Gastroesophageal sphincter (tissue), 4 donors: Measurements from ENCODE around the gene CSMD2. TPM values are rescaled to one million over a fixed set of nuclear protein-coding genes. Genes with fewer than 3 reads are reported as not detected.

ENCODE experiments used
- ATAC-seq: fragments of 150-250 bp; one replicate; pipeline ENCODE4 v1.9.1; 2016; ENCODE audit warnings: mild to moderate bottlenecking, moderate library complexity
- H3K27ac ChIP-seq, 4 donors: fragments of 200-600 bp; sonication (generic) in 3 of 4; 1 replicate in 3 of 4; 2 replicates in 1 of 4; pipeline ENCODE4 v1.5.1; 2016 to 2019
- H3K27me3 ChIP-seq: fragments of 200-600 bp; sonication (generic); one replicate; pipeline ENCODE4 v1.5.1; 2019
- H3K36me3 ChIP-seq, 2 donors: fragments of 200-600 bp; sonication (generic); one replicate each; pipeline ENCODE4 v1.5.1; 2019; ENCODE audit warnings: control low read depth in 1 of 2
- H3K4me1 ChIP-seq, 3 donors: fragments of 200-600 bp; sonication (generic); 1 replicate in 2 of 3; 2 replicates in 1 of 3; pipeline ENCODE4 v1.5.1; 2016 to 2019; ENCODE audit warnings: control low read depth in 2 of 3
- H3K4me3 ChIP-seq, 2 donors: fragments of 200-600 bp; sonication (generic); one replicate each; pipeline ENCODE4 v1.5.1; 2019; ENCODE audit warnings: mild to moderate bottlenecking in 1 of 2, moderate library complexity in 1 of 2
- H3K9me3 ChIP-seq, 3 donors: fragments of 200-600 bp; sonication (generic); one replicate each; pipeline ENCODE4 v1.5.1; 2017 to 2019; ENCODE audit warnings: control low read depth in 2 of 3
- EP300 ChIP-seq: sonication (generic); formaldehyde crosslinking; IDR thresholded peaks from one replicate; pipeline ENCODE4 v1.6.1; 2017; ENCODE audit warnings: antibody characterized with exemption, mild to moderate bottlenecking
- POLR2A ChIP-seq, 2 donors: fragments of 450-650 bp; IDR thresholded peaks; one replicate each; pipeline ENCODE4 v1.6.1; 2017; ENCODE audit warnings: antibody characterized with exemption in 2 of 2, mild to moderate bottlenecking in 2 of 2, moderate library complexity in 1 of 2
- POLR2AphosphoS5 ChIP-seq: sonication (generic); formaldehyde crosslinking; IDR thresholded peaks from one replicate; pipeline ENCODE4 v1.6.1; 2017; ENCODE audit warnings: antibody characterized with exemption
- WGBS, 2 donors: methylation state at CpG; one replicate each; pipeline ENCODE4 v1.1.5; 2018; ENCODE audit warnings: low coverage in 1 of 2; 5-methylcytosine and 5-hydroxymethylcytosine counted together
- total RNA-seq, 4 donors: library from RNA; depleted of rRNA; stranded (reverse); fragments of >200 nt; gene quantifications; one replicate each; pipeline ENCODE4 v1.1.0, GENCODE V29; 2016
- TF ChIP-seq, protein P1 (sequence below), 4 experiments: fragments of 200-600 bp in 2 of 4; fragments of 450-650 bp in 2 of 4; sonication (generic) in 1 of 4; IDR thresholded peaks; one replicate each; pipeline ENCODE4 v1.5.1; 2017 to 2019; ENCODE audit warnings: antibody characterized with exemption in 4 of 4, mild to moderate bottlenecking in 2 of 4, moderate library complexity in 2 of 4

Gene CSMD2
- total RNA-seq, 4 donors from 2014 or later = 0.22 to 2.5 (median 0.37) TPM

DNA sequence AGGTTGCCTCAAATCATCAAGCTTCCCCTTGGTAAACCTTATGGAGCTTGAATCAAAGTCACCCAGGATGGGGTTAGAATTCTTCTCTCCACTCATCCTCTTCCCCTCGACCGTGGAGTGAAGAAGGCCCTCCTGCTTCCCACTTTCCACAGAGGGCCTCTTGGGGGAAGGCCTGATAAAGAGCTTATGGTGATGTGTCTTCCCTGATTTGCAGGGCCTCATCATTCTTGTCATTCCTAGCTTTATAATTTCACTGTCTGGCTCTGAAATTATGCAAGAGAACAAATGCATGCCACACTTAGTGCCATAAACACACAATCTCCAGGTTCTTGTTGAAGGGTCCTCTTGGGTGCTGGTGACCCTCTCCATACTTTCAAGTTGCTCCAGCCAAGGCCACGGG is 199.9 kb downstream of the CSMD2 start:
- WGBS, 2 donors = 37 to 76% methylated on average over 2 of the region's 3 CpGs
- no peak for ATAC-seq
- H3K36me3 ChIP-seq = no peaks in the 10 kb centered on the region
- TF ChIP-seq, protein P1, sequence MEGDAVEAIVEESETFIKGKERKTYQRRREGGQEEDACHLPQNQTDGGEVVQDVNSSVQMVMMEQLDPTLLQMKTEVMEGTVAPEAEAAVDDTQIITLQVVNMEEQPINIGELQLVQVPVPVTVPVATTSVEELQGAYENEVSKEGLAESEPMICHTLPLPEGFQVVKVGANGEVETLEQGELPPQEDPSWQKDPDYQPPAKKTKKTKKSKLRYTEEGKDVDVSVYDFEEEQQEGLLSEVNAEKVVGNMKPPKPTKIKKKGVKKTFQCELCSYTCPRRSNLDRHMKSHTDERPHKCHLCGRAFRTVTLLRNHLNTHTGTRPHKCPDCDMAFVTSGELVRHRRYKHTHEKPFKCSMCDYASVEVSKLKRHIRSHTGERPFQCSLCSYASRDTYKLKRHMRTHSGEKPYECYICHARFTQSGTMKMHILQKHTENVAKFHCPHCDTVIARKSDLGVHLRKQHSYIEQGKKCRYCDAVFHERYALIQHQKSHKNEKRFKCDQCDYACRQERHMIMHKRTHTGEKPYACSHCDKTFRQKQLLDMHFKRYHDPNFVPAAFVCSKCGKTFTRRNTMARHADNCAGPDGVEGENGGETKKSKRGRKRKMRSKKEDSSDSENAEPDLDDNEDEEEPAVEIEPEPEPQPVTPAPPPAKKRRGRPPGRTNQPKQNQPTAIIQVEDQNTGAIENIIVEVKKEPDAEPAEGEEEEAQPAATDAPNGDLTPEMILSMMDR (IDR thresholded peaks at IDR 0.05) = no peak
- TF ChIP-seq POLR2AphosphoS5 = no peak
- TF ChIP-seq POLR2A (IDR thresholded peaks at IDR 0.05) = no peak
- TF ChIP-seq EP300 = no peak
- no peak overlapping the region for H3K4me3 ChIP-seq
- no peaks in the 10 kb centered on the region for H3K9me3 ChIP-seq
- H3K4me1 ChIP-seq = no peaks in the 10 kb centered on the region
- no peak overlapping the region for H3K27ac ChIP-seq
- H3K27me3 ChIP-seq = peaks cover 16% of the 10 kb centered on the region

DNA sequence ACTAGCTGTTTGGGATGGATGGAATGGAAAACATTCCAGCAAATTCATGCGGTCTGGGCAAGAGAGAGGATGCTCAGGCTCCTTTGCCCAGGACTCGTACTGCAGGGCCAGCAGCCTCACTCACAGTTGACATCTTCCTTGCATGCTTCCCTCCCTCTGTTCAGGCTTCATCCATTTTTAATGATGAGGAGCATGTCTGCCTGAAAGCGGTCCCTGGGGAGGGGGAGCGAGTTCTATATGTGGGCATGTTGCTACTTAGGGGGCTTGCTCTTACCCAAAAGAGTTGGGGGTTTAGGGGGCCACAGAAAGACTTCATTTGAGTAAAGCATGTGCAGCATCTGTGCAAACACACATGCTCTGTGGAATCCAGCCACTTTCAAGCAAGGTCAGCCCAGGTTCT is 203.0 kb downstream of the CSMD2 start:
- Histone ChIP-seq H3K27ac (no peak overlapping the region), H3K4me1 (no peaks in the 10 kb centered on the region), H3K36me3 (no peaks in the 10 kb centered on the region), H3K4me3 (no peak overlapping the region), H3K27me3 (peaks cover 21% of the 10 kb centered on the region), H3K9me3 (no peaks in the 10 kb centered on the region)
- ATAC-seq = no peak
- TF ChIP-seq EP300 = no peak
- WGBS, 2 donors = 46 to 93% methylated on average over 2 to 4 of the region's 4 CpGs

DNA sequence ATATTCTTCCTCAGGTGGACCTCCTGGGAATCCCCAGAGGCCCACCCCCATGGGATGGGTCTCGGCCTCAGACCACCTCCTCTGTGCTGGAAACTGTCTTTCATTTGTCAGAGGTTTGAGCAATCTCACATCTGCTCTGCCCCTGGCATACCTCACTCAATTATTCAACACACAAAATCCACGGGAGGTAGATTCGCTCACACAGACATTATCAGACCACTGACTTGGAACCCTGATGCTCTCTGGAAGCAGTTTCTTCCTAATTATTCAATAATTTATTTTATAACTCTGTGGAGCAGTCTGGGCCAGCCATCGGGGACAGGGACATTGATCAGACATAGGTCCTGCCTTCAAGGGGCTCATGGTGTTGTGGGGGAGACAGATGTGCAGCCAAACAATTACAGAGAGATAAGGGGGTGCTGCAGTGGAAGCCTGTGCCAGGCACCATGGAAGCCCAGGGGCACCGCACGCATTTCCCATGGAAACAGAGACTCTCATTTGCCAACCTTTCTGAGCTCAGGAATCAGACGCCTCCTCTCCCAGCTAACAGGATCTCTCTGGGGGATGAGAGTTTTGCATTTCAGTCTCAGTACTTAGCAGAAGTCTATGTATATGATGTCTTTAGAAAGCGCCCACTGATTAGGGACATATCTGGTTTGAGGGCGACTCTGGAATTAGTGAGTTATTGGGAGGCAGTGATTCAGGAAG is 204.7 kb downstream of the CSMD2 start:
- Histone ChIP-seq H3K36me3 (no peaks in the 10 kb centered on the region), H3K4me3 (no peak overlapping the region), H3K9me3 (no peaks in the 10 kb centered on the region), H3K27ac (no peak overlapping the region), H3K4me1 (no peaks in the 10 kb centered on the region), H3K27me3 (peaks cover 21% of the 10 kb centered on the region)
- no peak for ATAC-seq
- TF ChIP-seq, protein P1 (IDR thresholded peaks at IDR 0.05) = no peak
- no peak for TF ChIP-seq EP300
- no peak for TF ChIP-seq POLR2AphosphoS5
- TF ChIP-seq POLR2A (IDR thresholded peaks at IDR 0.05) = no peak
- WGBS, 2 donors = 84% methylated on average over 4 to 8 of the region's 9 CpGs

DNA sequence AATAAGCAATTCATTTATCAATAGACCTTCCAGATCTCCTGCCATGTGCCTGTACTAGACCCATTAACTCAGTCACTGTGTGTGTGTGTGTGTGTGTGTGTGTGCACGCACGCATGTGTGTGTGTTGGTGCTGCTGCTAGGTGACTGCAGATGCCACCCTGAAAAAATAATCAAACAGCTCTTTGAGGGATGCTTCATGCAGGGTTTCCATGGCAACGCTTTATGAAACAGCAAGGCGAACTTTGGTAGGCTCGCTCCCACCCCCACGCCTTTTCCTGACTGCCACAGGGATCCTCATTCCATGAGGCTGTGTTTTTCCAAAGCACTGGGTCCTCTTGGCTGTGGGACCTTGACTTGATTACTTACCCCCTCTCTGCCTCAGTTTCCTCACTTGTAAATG is 207.2 kb downstream of the CSMD2 start:
- Histone ChIP-seq H3K4me1 (no peaks in the 10 kb centered on the region), H3K4me3 (no peak overlapping the region), H3K27me3 (peaks cover 32% of the 10 kb centered on the region), H3K36me3 (no peaks in the 10 kb centered on the region), H3K27ac (no peak overlapping the region), H3K9me3 (no peaks in the 10 kb centered on the region)
- 79 to 84% methylated on average over 6 of the region's 6 CpGs for WGBS, 2 donors
- no peak for ATAC-seq
- TF ChIP-seq EP300 = no peak
- TF ChIP-seq POLR2AphosphoS5 = no peak
- no peak for TF ChIP-seq POLR2A (IDR thresholded peaks at IDR 0.05)
- TF ChIP-seq, protein P1 (IDR thresholded peaks at IDR 0.05) = no peak

DNA sequence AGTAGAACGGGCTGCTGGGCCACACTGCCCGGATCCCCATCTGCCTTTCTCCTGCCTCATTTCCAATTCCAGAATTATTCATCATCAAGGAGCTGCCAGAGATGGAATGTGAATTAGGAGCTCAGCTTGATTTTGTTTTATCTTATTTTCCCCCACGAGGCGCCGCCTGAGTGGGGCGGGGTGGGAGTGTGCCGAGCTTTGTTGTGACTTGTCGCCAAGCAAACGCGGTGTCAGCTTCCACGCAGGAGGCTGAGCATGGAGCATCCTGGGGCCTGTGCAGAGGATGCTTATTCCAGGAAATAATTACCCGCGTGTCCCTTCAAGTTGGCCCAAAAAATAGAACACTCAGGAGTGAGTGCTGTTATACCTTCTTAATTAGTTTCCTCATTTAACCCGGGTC is 209.9 kb downstream of the CSMD2 start:
- Histone ChIP-seq H3K36me3 (no peaks in the 10 kb centered on the region), H3K9me3 (no peaks in the 10 kb centered on the region), H3K27ac (no peak overlapping the region), H3K4me3 (no peak overlapping the region), H3K27me3 (peaks cover 20% of the 10 kb centered on the region), H3K4me1 (no peaks in the 10 kb centered on the region)
- no peak for ATAC-seq
- 82% methylated on average over 14 of the region's 14 CpGs; no CpG with 5 or more reads in 1 of the 2 donors for WGBS, 2 donors
- TF ChIP-seq POLR2AphosphoS5 = no peak
- TF ChIP-seq POLR2A (IDR thresholded peaks at IDR 0.05) = no peak
- no peak for TF ChIP-seq EP300
- TF ChIP-seq, protein P1 (IDR thresholded peaks at IDR 0.05) = no peak
